ENCODE measurements around the gene CMTM2. TPM values are rescaled to one million over a fixed set of nuclear protein-coding genes. Genes with fewer than 3 reads are reported as not detected.

Gene CMTM2
- total and polyA plus RNA-seq, 9 of the 15 experiments (the other 6 are each of a cell fraction or from before 2014, with no cell fraction given) = not detected

DNA sequence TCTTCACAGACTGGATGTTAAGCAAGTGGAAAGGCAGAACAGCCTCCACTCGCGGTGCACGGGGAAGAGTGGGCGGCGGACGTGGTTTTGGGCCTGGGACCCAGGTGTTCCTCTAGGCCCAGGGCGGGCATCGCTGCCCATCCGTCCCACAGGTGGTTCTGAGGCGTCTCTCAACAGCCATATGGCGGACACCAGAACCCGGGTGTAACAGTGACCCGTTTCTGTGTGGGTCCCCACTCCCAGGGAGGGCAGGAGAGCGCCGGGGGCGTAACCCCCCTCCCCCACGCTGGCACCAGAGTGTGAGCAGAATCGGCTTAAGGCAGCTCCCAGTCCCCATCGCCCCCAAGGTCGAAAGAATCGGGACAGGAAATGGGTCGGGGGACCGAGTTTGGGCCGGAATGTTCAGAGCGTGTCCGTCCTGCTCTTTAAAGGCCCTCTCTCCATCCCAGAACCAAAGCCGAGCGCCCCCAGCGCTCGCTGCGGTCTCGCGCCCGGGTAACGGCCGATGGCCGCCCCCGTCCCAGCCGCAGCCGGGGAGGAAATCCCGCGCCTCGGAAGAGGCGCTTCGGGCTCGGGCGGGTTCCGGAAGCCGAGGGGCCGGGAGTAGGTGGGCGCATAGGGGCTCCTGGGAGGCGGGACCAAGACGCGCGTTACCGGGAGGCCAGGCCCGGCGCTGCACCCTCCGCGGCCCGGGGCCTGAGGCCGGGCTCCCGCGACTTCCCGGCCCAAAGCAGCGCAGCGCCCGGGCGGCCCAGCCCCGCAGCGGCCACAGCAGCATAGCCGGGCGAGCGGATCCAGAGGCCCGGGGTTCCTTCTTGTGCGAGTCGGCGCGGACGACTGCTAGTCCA is 29.8 kb upstream of the CMTM2 start, which contains the start of gene TK2 (continued):
- TF ChIP-seq, protein P1, sequence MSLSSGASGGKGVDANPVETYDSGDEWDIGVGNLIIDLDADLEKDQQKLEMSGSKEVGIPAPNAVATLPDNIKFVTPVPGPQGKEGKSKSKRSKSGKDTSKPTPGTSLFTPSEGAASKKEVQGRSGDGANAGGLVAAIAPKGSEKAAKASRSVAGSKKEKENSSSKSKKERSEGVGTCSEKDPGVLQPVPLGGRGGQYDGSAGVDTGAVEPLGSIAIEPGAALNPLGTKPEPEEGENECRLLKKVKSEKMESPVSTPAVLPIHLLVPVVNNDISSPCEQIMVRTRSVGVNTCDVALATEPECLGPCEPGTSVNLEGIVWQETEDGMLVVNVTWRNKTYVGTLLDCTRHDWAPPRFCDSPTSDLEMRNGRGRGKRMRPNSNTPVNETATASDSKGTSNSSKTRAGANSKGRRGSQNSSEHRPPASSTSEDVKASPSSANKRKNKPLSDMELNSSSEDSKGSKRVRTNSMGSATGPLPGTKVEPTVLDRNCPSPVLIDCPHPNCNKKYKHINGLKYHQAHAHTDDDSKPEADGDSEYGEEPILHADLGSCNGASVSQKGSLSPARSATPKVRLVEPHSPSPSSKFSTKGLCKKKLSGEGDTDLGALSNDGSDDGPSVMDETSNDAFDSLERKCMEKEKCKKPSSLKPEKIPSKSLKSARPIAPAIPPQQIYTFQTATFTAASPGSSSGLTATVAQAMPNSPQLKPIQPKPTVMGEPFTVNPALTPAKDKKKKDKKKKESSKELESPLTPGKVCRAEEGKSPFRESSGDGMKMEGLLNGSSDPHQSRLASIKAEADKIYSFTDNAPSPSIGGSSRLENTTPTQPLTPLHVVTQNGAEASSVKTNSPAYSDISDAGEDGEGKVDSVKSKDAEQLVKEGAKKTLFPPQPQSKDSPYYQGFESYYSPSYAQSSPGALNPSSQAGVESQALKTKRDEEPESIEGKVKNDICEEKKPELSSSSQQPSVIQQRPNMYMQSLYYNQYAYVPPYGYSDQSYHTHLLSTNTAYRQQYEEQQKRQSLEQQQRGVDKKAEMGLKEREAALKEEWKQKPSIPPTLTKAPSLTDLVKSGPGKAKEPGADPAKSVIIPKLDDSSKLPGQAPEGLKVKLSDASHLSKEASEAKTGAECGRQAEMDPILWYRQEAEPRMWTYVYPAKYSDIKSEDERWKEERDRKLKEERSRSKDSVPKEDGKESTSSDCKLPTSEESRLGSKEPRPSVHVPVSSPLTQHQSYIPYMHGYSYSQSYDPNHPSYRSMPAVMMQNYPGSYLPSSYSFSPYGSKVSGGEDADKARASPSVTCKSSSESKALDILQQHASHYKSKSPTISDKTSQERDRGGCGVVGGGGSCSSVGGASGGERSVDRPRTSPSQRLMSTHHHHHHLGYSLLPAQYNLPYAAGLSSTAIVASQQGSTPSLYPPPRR (CRISPR knock-in tag; IDR thresholded peaks at IDR 0.05; ENCODE audit: borderline replicate concordance) = no peak
- TF ChIP-seq FOXA1 (IDR thresholded peaks at IDR 0.05; ENCODE audit: borderline replicate concordance) (no peak), SREBF2 (CRISPR knock-in tag; IDR thresholded peaks at IDR 0.05) (no peak), ZNF232 (CRISPR knock-in tag; IDR thresholded peaks at IDR 0.05) (no peak), SMARCB1 (IDR thresholded peaks at IDR 0.05; ENCODE audit: insufficient read length, low read depth) (no peak), GABPB2 (CRISPR knock-in tag; conservative IDR thresholded peaks at IDR 0.05) (no peak), ZNF143 (CRISPR knock-in tag; IDR thresholded peaks at IDR 0.05) (no peak), ZNF644 (tag; IDR thresholded peaks at IDR 0.05; ENCODE audit: low read depth) (peak; percentile 59; the same call in 1 of the 2 replicates), ZNF146 (CRISPR knock-in tag; IDR thresholded peaks at IDR 0.05; ENCODE audit: unreplicated experiment) (no peak), THRAP3 (IDR thresholded peaks at IDR 0.05; ENCODE audit: borderline replicate concordance) (no peak)
- TF ChIP-seq, protein P2, sequence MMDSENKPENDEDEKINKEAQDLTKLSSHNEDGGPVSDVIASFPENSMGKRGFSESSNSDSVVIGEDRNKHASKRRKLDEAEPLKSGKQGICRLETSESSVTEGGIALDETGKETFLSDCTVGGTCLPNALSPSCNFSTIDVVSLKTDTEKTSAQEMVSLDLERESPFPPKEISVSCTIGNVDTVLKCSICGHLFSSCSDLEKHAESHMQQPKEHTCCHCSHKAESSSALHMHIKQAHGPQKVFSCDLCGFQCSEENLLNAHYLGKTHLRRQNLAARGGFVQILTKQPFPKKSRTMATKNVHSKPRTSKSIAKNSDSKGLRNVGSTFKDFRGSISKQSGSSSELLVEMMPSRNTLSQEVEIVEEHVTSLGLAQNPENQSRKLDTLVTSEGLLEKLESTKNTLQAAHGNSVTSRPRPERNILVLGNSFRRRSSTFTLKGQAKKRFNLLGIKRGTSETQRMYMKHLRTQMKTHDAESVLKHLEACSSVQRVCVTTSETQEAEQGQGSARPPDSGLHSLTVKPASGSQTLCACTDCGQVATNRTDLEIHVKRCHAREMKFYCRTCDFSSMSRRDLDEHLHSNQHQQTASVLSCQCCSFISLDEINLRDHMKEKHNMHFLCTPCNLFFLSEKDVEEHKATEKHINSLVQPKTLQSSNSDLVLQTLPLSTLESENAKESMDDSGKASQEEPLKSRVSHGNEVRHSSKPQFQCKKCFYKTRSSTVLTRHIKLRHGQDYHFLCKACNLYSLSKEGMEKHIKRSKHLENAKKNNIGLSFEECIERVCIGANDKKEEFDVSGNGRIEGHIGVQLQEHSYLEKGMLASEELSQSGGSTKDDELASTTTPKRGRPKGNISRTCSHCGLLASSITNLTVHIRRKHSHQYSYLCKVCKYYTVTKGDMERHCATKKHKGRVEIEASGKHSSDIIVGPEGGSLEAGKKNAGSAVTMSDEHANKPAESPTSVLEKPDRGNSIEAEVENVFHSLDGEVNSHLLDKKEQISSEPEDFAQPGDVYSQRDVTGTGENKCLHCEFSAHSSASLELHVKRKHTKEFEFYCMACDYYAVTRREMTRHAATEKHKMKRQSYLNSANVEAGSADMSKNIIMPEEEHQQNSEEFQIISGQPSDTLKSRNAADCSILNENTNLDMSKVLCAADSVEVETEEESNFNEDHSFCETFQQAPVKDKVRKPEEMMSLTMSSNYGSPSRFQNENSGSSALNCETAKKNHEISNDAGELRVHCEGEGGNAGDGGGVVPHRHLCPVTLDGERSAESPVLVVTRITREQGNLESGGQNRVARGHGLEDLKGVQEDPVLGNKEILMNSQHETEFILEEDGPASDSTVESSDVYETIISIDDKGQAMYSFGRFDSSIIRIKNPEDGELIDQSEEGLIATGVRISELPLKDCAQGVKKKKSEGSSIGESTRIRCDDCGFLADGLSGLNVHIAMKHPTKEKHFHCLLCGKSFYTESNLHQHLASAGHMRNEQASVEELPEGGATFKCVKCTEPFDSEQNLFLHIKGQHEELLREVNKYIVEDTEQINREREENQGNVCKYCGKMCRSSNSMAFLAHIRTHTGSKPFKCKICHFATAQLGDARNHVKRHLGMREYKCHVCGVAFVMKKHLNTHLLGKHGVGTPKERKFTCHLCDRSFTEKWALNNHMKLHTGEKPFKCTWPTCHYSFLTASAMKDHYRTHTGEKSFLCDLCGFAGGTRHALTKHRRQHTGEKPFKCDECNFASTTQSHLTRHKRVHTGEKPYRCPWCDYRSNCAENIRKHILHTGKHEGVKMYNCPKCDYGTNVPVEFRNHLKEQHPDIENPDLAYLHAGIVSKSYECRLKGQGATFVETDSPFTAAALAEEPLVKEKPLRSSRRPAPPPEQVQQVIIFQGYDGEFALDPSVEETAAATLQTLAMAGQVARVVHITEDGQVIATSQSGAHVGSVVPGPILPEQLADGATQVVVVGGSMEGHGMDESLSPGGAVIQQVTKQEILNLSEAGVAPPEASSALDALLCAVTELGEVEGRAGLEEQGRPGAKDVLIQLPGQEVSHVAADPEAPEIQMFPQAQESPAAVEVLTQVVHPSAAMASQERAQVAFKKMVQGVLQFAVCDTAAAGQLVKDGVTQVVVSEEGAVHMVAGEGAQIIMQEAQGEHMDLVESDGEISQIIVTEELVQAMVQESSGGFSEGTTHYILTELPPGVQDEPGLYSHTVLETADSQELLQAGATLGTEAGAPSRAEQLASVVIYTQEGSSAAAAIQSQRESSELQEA (IDR thresholded peaks at IDR 0.05; ENCODE audit: low read depth) = no peak
- TF ChIP-seq, protein P3, sequence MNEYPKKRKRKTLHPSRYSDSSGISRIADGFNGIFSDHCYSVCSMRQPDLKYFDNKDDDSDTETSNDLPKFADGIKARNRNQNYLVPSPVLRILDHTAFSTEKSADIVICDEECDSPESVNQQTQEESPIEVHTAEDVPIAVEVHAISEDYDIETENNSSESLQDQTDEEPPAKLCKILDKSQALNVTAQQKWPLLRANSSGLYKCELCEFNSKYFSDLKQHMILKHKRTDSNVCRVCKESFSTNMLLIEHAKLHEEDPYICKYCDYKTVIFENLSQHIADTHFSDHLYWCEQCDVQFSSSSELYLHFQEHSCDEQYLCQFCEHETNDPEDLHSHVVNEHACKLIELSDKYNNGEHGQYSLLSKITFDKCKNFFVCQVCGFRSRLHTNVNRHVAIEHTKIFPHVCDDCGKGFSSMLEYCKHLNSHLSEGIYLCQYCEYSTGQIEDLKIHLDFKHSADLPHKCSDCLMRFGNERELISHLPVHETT (CRISPR knock-in tag; conservative IDR thresholded peaks at IDR 0.05 in 1 of 2, IDR thresholded peaks at IDR 0.05 in 1 of 2) = peak in 1 of 2 experiments; percentile 64; a peak in 2 of 4 replicates

All from K562 (cell line).